PC-3 (cell line): ENCODE data around the gene IFTAP.

Source experiments
- EZH2phosphoT487 ChIP-seq: fragments of 300-600 bp; sonication (generic); IDR thresholded peaks from 2 replicates; pipeline ENCODE4 v1.6.1; 2018; ENCODE audit warnings: mild to moderate bottlenecking, antibody characterized with exemption, low read length, borderline replicate concordance
- TF ChIP-seq, protein P1 (sequence below): fragments of 300-600 bp; sonication (generic); conservative IDR thresholded peaks from 2 replicates; pipeline ENCODE4 v1.5.1; 2017; ENCODE audit warnings: antibody characterized with exemption, low read depth, mild to moderate bottlenecking, low read length

DNA sequence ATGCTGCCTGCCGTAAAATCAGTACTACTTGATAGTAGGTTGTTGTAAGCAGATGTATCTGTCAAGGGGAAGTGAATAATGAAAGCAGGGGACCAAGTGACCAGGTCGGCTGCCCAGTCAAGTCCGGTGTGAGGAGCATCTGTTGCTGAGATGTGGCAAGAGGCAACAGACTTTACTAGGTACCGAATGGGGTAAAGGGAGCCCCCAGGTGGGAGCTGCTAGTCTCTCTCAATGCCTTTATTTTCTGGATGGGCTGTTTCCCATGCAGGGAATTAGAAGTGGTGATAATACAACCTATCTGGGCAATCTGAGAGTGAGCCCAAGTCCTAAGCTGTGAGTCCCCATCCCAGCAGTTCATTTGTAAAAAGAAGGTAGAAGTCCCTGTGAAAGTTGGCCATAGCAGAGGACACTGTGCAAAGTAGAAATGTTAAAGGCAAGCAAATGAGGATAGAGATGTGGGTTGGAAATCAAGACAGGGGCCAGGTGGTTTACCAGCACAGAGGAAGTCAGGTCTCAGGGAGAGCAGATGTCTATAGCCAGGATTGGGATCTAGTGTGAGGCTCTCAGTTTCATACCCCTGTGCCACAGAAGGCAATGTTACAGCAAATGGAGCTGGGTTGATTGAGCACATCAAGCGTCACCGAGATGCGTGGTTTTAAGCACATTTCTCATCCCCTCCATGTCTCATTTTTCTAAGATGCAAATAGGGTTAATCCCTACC, 94.4 kb downstream of the IFTAP start:
- TF ChIP-seq, protein P1, sequence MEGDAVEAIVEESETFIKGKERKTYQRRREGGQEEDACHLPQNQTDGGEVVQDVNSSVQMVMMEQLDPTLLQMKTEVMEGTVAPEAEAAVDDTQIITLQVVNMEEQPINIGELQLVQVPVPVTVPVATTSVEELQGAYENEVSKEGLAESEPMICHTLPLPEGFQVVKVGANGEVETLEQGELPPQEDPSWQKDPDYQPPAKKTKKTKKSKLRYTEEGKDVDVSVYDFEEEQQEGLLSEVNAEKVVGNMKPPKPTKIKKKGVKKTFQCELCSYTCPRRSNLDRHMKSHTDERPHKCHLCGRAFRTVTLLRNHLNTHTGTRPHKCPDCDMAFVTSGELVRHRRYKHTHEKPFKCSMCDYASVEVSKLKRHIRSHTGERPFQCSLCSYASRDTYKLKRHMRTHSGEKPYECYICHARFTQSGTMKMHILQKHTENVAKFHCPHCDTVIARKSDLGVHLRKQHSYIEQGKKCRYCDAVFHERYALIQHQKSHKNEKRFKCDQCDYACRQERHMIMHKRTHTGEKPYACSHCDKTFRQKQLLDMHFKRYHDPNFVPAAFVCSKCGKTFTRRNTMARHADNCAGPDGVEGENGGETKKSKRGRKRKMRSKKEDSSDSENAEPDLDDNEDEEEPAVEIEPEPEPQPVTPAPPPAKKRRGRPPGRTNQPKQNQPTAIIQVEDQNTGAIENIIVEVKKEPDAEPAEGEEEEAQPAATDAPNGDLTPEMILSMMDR = no peak
- no peak for TF ChIP-seq EZH2phosphoT487
